ENCODE results near the gene NAA25. TPM values are rescaled to one million over a fixed set of nuclear protein-coding genes. Genes with fewer than 3 reads are reported as not detected.
"Not testable (repeated sequence)": the region's sequence is repeated elsewhere in the genome, so short reads cannot be mapped to it uniquely, and the experiment has no call there.

The NAA25 gene
- total RNA-seq, 1 donor from 2014 or later = 35.6 TPM

DNA sequence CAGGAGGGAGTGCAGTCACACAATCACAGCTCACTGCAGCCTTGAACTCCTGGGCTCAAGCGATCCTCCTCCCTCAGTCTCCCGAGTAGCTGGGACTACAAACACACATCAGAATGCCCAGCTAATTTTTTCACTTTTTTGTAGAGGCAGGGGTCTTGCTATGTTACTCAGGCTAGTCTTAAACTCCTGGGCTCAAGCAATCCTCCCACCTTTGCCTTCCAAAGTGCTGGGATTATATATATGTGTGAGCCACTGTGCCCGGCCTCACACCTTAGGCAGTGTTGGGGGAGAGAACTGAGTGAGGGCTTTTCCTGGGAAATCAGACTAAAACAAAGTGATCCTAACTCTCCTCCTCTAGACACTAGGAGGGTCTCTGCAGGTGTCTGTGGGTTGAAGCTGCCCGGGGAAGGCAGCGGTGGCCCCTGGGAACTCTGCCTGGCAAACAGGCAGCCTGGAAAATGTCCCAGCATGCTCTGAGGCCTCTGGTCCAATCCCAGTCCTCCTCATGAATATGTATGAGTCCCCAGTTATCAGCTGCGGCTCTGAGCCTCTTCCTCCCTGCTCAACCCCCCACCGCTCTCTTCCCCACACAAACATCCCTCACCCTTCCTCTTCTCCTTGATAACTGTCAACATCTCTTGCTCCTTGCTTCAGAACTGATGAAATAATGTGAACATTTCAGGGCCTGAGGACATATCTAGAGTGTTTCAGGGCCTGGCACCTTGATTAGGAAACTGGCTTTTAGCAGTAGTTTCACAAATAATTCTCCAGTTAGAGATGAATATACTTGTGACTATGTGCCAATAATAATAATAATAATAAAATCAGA, 7.9 kb upstream of the NAA25 start:
- DNase-seq = no peak

DNA sequence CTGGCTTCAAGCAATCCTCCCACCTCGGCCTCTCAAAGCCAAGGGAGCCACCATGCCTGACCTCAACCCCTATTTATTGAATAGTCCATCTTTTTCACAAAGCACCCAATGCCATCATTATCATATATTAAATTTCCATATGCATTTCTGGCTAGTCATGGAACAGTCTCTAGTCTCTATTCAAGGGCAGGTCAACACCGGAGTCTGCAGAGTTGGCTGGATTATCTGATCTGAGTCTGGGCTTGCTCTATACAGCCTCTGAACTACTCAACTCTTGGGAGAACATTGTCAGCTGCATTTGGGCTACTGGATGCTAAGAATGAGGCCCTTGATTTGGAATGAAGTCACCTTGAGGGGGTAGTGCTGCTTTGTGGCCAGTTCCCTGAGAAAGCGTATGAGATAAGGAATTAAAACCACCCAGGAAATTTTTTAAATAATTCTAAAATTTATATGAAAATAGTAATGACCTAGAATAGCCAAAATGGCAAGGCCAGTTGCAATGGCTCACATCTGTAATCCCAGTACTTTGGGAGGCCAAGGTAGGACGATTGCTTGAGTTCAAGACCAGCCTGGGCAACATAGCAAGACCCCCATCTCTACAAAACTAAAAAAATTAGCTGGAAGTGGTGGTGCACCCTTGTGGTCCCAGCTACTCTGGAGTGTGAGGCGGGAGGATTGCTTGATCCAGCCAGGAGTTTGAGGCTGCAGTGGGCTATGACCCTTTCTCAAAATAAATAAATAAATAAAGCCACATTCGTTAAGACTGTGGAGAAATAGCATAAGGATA, 6.9 kb upstream of the NAA25 start:
- DNase-seq = no peak

DNA sequence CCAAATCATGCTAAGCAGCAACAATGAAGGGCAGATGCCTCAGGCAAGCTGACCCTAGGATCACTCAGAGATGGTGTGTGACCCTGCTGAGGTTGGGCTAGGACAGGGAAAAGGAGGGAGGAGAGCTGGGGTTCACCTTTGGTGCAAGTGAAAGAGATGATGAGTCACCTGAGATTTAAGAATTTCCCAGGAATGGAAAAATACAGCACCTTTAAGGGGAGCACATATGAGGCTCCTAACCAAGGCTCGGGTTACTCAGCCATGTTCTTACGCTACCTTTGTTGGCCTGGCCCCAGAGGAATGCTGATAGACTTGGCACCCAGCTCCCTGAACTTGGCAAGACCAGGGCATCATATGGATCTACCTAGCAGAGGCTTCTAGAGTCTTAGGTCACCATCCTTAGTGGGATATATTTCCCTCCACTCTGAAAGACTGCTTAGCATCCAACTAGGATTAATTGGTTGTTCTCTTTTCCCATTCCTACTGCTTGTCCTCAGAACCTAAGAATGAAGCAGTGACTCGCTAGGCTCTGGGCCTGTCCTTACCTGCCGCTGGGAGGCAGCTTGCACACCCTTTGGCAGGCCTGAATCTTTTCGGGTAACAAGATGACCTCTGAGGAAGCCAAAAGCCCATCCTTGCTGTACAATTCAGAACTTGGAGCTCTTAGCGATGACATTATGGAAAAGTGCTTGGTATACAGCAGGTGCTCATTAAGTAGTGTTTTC, 4.0 kb upstream of the NAA25 start:
- DNase-seq = no peak

DNA sequence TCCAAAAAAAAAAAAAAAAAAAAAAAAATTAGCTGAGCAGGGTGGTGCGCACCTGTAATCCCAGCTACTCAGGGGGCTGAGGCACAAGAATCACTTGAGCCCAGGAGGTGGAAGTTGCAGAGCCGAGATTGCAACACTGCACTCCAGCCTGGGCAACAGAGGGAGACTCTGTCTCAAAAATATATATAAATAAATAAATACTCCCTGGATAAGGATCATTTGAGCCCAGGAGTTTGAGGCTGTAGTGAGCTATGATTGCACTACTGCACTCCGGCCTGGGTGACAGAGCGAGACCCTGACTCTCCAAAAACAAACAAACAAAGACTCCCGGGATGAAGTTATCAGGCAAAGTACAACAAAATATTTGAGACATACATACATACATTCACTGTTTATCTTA, 3.3 kb upstream of the NAA25 start:
- DNase-seq = no peak

GRCh38 chr12:112110787-112111662, 2.4 kb upstream of the NAA25 start:
- not testable (repeated sequence) for DNase-seq

- DNase-seq = no peak
Observed at GRCh38 chr12:112107306-112108201, 1.0 kb downstream of the NAA25 start.

DNA sequence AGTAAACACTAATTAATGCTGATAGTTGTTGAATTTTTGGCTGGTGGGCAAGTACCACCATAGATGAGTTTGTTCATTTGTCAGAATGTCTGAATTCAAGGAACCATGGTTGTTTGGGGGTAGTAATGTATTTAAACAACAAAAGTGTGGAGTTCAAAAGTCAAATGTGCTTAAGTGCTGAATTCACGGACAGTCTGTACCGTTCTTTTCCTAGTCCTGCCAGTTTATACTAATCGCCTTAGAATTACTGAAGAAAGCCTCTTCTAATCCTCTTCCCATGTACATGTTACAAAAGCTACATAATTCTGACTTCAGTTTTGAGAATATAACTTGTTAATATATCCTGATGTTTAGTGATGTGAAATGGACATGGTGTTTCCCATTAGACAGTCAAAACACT, 2.7 kb downstream of the NAA25 start:
- no peak for DNase-seq

- no peak for DNase-seq
Observed at GRCh38 chr12:112103758-112104503, 4.7 kb downstream of the NAA25 start.

GRCh38 chr12:112102746-112103145, 5.8 kb downstream of the NAA25 start:
- not testable (repeated sequence) for DNase-seq

GRCh38 chr12:112102127-112102526, 6.5 kb downstream of the NAA25 start:
- no peak for DNase-seq

DNA sequence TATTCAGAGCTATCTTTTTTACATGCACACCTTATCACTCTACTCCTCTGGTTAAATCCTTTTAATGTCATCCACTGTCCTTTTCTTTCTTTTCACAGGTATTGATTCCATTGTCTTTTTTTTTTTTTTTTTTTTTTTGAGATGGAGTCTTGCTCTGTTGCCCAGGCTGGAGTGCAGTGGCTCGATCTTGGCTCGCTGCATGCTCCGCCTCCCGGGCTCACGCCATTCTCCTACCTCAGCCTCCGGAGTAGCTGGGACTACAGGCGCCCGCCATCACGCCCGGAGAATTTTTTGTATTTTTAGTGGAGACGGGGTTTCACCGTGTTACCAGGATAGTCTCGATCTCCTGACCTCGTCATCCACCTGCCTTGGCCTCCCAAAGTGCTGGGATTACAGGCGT, 8.1 kb downstream of the NAA25 start:
- not testable (repeated sequence) for DNase-seq

GRCh38 chr12:112097641-112098040, 10.9 kb downstream of the NAA25 start:
- DNase-seq = no peak

- no peak for DNase-seq
Observed at GRCh38 chr12:112096667-112097066, 11.9 kb downstream of the NAA25 start.

DNA sequence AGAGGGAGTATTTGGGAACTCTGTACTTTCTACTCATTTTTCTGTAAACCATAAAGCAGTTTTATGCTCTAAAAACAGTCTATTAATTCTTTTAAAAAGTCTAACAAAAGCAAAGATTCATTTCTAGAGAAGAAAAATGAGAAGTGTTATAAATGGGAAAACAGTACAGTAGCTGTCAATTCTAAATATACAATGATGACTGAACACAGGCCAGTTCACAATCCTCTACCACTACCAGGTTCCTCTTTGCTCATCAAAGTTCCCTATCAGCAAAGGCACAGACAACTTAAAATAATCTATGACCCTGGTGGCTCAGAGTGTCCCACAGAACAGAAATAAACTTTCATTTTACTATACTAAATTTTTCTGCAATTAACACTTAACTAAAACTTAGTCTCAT, 12.5 kb downstream of the NAA25 start:
- DNase-seq = no peak

DNA sequence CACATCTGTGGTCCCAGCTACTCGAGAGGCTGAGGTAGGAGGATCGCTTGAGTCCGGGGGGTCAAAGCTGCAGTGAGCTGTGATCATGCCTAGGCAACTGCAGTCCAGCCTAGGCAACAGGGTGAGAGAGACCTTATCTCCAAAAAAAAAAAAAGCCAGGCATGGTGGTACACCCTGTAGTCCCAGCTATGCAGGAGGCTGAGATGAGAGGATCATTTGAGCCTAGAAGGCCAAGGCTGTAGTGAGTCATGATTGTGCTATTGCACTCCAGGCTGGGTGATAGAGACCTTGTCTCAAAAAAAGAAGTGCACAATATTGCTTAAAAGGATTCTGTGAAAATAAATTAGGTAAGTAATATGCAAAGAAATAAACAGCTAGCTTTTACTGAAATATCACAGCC, 17.0 kb downstream of the NAA25 start:
- DNase-seq = no peak

- no peak for DNase-seq
Observed at GRCh38 chr12:112087851-112088250, 20.7 kb downstream of the NAA25 start.

GRCh38 chr12:112087055-112087850, 21.3 kb downstream of the NAA25 start:
- DNase-seq = no peak

DNA sequence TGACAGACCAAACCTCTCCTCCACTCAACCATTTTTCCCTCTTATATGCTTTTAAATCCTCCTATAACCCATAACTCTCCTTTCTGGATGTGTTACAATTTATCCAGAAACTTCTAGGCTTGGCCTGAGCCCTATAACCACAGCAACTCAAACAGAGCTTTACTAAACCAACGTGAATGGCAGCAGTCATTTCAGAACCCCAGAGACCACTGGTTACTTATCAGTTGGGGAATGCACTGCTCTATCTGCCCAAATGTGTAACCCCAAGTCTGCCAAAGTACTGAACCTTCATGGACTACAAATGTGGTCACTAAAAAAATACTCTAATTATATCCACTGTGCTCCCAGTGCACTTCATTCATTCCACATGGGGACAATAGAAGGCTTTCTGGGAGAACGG, 42.0 kb downstream of the NAA25 start:
- no peak for DNase-seq

- DNase-seq = no peak
Observed at GRCh38 chr12:112063273-112063672, 45.3 kb downstream of the NAA25 start.
